K562 treated with DMSO at 1 percent for 48 hours (cell line): Measurements from ENCODE around the gene PNMA8B. TPM values are rescaled to one million over a fixed set of nuclear protein-coding genes. Genes with fewer than 3 reads are reported as not detected.

Experiments
- total RNA-seq: library from RNA; unstranded; fragments of 300-600 nt; gene quantifications from 2 replicates; pipeline ENCODE4 v1.2.3, GENCODE V29; 2022; ENCODE audit warnings: low replicate concordance; ENCODE audit errors: extremely low read depth

The PNMA8B gene
- not detected in 2 replicates for total RNA-seq

GRCh38 chr19:46495786-46496099, at the start of gene PNMA8B:
Gene PNMA8B, minus strand, starts transcription at chr19:46495867. Its CDS starts 402 bp downstream, at chr19:46495465.

DNA sequence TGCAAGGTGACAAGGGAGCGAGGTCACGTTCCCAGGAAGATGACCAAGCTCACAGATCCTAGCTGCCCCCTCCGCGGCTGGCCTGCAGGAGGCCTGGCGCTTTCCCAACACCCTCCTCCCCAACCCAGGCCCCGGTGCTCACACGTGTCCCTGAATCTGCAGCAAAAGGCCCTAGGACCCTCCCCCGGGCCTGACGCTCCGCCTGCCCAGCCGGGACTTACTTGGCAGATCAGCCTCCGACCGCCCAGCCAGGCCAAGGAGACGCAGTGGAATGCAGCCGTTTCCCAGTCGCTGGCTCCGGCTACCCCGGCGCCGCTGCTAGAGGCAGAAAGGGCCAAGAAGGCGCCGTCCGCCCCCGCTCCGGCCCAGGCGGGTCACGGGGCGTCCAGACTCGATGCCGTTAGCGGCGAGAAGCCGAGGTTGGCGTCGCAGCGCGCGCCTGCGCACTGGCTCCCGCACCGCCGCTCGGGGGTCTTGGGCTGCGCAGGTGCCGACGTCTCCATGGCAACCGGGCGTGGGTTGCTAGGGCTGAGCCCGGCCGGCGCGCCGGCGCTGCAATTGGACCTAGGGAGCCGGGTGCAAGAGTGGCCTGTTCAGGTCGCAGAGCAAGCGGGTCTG, 24.4 kb downstream of the PNMA8B start, which contains the start of gene PNMA8A:
TSS of gene PNMA8A (minus strand) at position 448 of the 618 bp plus-strand sequence. CDS start 528 bp downstream, outside the sequence.

Other genes with a start within 250 kb of the PNMA8B start
- not detected in 2 replicates for gene HIF3A, start 198.8 kb downstream of the PNMA8B start, total RNA-seq
- gene PPP5C, start 148.8 kb downstream of the PNMA8B start, total RNA-seq = 456 TPM in 1 of 2 replicates, not detected in the other
- gene CCDC8, start 82.3 kb downstream of the PNMA8B start, total RNA-seq = not detected in 2 replicates
- not detected in 2 replicates for gene PNMA8C, start 66.9 kb downstream of the PNMA8B start, total RNA-seq
- gene PNMA8A, start 24.3 kb downstream of the PNMA8B start, total RNA-seq = not detected in 2 replicates
- gene CALM3, start 105.5 kb upstream of the PNMA8B start, total RNA-seq = 341 TPM in 1 of 2 replicates, not detected in the other
- gene PTGIR, start 129.2 kb upstream of the PNMA8B start, total RNA-seq = not detected in 2 replicates
- not detected in 2 replicates for gene GNG8, start 140.3 kb upstream of the PNMA8B start, total RNA-seq
- not detected in 2 replicates for gene DACT3, start 165.3 kb upstream of the PNMA8B start, total RNA-seq
- gene PRKD2, start 221.2 kb upstream of the PNMA8B start, total RNA-seq = not detected in 2 replicates